K562 (cell line): ENCODE data around the gene SPDL1. TPM values are rescaled to one million over a fixed set of nuclear protein-coding genes. Genes with fewer than 3 reads are reported as not detected.
A peak's percentile ranks its signal among the peaks of the same experiment; 100 is the strongest.

ENCODE experiments used
- CREB1 ChIP-seq, 2 experiments: sonication (generic) in 1 of 2; formaldehyde crosslinking in 1 of 2; IDR thresholded peaks; 2 replicates each; pipeline versions ENCODE4 v1.6.1 to v1.8.0; 2012 to 2022; ENCODE audit warnings: inconsistent platforms in 1 of 2, mild to moderate bottlenecking in 1 of 2, missing genetic modification reagents in 1 of 2, moderate library complexity in 1 of 2
- DDX20 ChIP-seq: fragments of 450-650 bp; IDR thresholded peaks from 2 replicates; pipeline ENCODE4 v1.6.1; 2016; ENCODE audit warnings: missing genetic modification characterization, low read depth, mild to moderate bottlenecking, missing compliant biosample characterization, moderate library complexity
- FOXK2 ChIP-seq, 2 experiments: fragments of 450-650 bp; IDR thresholded peaks in 1 of 2; conservative IDR thresholded peaks in 1 of 2; 2 replicates each; pipeline ENCODE4 v1.6.1; 2016; ENCODE audit warnings: low read depth in 2 of 2, mild to moderate bottlenecking in 1 of 2
- GABPA ChIP-seq: fragments of 200-800 bp; sonication (Bioruptor generic); conservative IDR thresholded peaks from 2 replicates; pipeline ENCODE4 v1.6.1; 2016; ENCODE audit warnings: low read depth, missing genetic modification characterization, missing compliant biosample characterization
- MECOM ChIP-seq: fragments of 250-450 bp; sonication (Bioruptor Pico); IDR thresholded peaks from 2 replicates; pipeline ENCODE4 v1.8.0; 2022; ENCODE audit warnings: inconsistent platforms
- SAP30 ChIP-seq: fragments of 200-600 bp; sonication (generic); IDR thresholded peaks from 2 replicates; pipeline ENCODE4 v1.6.1; 2012; ENCODE audit warnings: borderline replicate concordance, low read depth, mild to moderate bottlenecking, moderate library complexity, low read length, control low read depth, inconsistent platforms; ENCODE audit not compliant: insufficient read depth, poor library complexity, severe bottlenecking
- TRIM24 ChIP-seq, 2 experiments: fragments of 450-650 bp; IDR thresholded peaks; 2 replicates each; pipeline ENCODE4 v1.6.1; 2016
- TRIM28 ChIP-seq: fragments of 450-650 bp; IDR thresholded peaks from 2 replicates; pipeline ENCODE4 v1.6.1; 2017
- ZEB2 ChIP-seq: fragments of 450-650 bp; IDR thresholded peaks from 2 replicates; pipeline ENCODE4 v1.6.1; 2016
- ZKSCAN1 ChIP-seq: fragments of 150-350 bp; IDR thresholded peaks from 2 replicates; pipeline ENCODE4 v1.6.1; 2016; ENCODE audit warnings: low read depth, low read length
- ZNF140 ChIP-seq: fragments of 250-450 bp; sonication (Bioruptor Pico); IDR thresholded peaks from 2 replicates; pipeline ENCODE4 v1.8.0; 2021; ENCODE audit warnings: moderate library complexity, mild to moderate bottlenecking, inconsistent platforms
- ZNF212 ChIP-seq: fragments of 450-650 bp; formaldehyde crosslinking; IDR thresholded peaks from 2 replicates; pipeline ENCODE4 v1.4.0; 2020; ENCODE audit warnings: mild to moderate bottlenecking
- polyA plus RNA-seq, 8 experiments: library from polyadenylated mRNA; depleted of rRNA in 4 of 8; stranded (reverse) in 5 of 8; unstranded in 3 of 8; fragments of >200 nt; fragmentation: Nextera tagmentation in 2 of 8; fragmentation: Illumina TruSeq in 1 of 8; extraction: Ambion mirVana in 2 of 8; extraction: Trizol in 1 of 8; gene quantifications; 2 replicates each; pipeline versions ENCODE4 v1.2.1 to v1.2.3, GENCODE V29; 2011 to 2014; ENCODE audit warnings: inconsistent platforms in 1 of 8, missing spikeins in 1 of 8
- total RNA-seq, 7 experiments: library from RNA; depleted of rRNA in 6 of 7; stranded (reverse); fragments of >200 nt in 6 of 7; fragmentation: Illumina TruSeq in 2 of 7; extraction: Trizol in 2 of 7; gene quantifications; 2 replicates each; pipeline versions ENCODE4 v1.2.1 to v1.2.3, GENCODE V29; 2011 to 2021; ENCODE audit warnings: low replicate concordance in 1 of 7
- TF ChIP-seq, protein P1 (sequence below): sonication (generic); formaldehyde crosslinking; IDR thresholded peaks from 2 replicates; pipeline ENCODE4 v1.8.0; 2022; ENCODE audit warnings: mild to moderate bottlenecking, missing genetic modification reagents
- TF ChIP-seq, protein P2 (sequence below): fragments of 450-650 bp; formaldehyde crosslinking; IDR thresholded peaks from 2 replicates; pipeline ENCODE4 v1.4.0; 2020; ENCODE audit warnings: mild to moderate bottlenecking, moderate library complexity
- TF ChIP-seq, protein P3 (sequence below): fragments of 450-650 bp; IDR thresholded peaks from 2 replicates; pipeline ENCODE4 v1.6.1; 2017; ENCODE audit warnings: antibody characterized with exemption
- TF ChIP-seq, protein P4 (sequence below): sonication (generic); formaldehyde crosslinking; IDR thresholded peaks from 2 replicates; pipeline ENCODE4 v1.8.1; 2023; ENCODE audit warnings: mild to moderate bottlenecking, missing genetic modification reagents
- TF ChIP-seq, protein P5 (sequence below): fragments of 450-650 bp; IDR thresholded peaks from 2 replicates; pipeline ENCODE4 v1.6.1; 2016

The SPDL1 gene
- total and polyA plus RNA-seq, 9 of the 15 experiments (the other 6 are each of a cell fraction or from before 2014, with no cell fraction given): 32.4 to 59.6 (median 49.0) TPM

DNA sequence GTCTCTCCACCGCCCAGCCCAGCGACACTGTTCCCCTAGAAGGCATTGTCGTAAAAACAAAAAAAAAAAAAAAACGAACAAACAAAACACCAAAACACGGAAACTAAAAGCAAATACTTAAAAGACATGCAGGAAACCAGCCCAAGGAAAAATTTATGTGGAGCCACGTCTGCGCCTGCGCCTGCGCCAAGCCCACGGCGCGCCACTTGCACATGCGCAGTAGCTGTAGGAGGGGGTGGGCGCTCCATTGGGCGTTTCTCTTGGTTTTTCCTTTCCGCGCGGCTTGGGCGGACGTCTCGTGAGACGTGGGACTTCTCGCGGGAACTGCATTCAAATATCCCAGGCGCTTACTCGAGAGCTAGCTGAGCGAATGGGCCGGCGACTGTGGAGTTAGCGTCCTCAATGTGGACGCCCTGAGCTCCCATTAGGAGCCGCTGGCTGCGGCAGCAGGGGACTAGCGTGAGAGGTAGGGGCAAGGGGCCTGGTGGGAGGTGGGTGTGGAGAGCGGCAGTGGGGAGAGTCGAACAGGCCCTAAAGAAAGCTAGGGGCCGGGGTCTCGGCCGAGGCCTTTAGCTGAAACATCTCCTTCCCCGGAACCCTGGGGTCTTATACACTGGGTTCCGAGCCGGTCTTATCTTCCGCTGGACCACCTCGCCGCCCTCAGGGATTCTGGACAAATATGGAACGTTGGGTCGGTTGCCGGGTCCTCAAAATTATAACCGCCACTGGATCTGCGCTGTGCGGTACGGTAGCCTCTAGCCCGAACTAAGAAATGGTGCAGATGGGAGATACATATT lies at the start of gene SPDL1 (continued):
- TF ChIP-seq, protein P1, sequence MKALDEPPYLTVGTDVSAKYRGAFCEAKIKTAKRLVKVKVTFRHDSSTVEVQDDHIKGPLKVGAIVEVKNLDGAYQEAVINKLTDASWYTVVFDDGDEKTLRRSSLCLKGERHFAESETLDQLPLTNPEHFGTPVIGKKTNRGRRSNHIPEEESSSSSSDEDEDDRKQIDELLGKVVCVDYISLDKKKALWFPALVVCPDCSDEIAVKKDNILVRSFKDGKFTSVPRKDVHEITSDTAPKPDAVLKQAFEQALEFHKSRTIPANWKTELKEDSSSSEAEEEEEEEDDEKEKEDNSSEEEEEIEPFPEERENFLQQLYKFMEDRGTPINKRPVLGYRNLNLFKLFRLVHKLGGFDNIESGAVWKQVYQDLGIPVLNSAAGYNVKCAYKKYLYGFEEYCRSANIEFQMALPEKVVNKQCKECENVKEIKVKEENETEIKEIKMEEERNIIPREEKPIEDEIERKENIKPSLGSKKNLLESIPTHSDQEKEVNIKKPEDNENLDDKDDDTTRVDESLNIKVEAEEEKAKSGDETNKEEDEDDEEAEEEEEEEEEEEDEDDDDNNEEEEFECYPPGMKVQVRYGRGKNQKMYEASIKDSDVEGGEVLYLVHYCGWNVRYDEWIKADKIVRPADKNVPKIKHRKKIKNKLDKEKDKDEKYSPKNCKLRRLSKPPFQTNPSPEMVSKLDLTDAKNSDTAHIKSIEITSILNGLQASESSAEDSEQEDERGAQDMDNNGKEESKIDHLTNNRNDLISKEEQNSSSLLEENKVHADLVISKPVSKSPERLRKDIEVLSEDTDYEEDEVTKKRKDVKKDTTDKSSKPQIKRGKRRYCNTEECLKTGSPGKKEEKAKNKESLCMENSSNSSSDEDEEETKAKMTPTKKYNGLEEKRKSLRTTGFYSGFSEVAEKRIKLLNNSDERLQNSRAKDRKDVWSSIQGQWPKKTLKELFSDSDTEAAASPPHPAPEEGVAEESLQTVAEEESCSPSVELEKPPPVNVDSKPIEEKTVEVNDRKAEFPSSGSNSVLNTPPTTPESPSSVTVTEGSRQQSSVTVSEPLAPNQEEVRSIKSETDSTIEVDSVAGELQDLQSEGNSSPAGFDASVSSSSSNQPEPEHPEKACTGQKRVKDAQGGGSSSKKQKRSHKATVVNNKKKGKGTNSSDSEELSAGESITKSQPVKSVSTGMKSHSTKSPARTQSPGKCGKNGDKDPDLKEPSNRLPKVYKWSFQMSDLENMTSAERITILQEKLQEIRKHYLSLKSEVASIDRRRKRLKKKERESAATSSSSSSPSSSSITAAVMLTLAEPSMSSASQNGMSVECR: no peak
- TF ChIP-seq ZEB2 (peak; percentile 33; the same call in 1 of the 2 replicates), SAP30 (peak; percentile 73), MECOM (CRISPR knock-in tag) (no peak), TRIM28 (no peak), ZNF212 (CRISPR knock-in tag) (no peak), DDX20 (tag) (no peak), ZKSCAN1 (0 out of 2 replicates have a peak, but pooled peaks have one; percentile 1), FOXK2 (conservative IDR thresholded peaks at IDR 0.05 in 1 of 2, IDR thresholded peaks at IDR 0.05 in 1 of 2; ENCODE audit: low read depth in 2 of 2) (no peak), CREB1 (IDR thresholded peaks at IDR 0.05) (peak; percentile 46; the same call in 1 of the 2 replicates), CREB1 (CRISPR knock-in tag; IDR thresholded peaks at IDR 0.05) (no peak), TRIM24 (IDR thresholded peaks at IDR 0.05) (peak in 1 of 2 experiments; percentile 51; a peak in 2 of 4 replicates), ZNF140 (no peak), GABPA (peak; percentile 47)
- TF ChIP-seq, protein P2, sequence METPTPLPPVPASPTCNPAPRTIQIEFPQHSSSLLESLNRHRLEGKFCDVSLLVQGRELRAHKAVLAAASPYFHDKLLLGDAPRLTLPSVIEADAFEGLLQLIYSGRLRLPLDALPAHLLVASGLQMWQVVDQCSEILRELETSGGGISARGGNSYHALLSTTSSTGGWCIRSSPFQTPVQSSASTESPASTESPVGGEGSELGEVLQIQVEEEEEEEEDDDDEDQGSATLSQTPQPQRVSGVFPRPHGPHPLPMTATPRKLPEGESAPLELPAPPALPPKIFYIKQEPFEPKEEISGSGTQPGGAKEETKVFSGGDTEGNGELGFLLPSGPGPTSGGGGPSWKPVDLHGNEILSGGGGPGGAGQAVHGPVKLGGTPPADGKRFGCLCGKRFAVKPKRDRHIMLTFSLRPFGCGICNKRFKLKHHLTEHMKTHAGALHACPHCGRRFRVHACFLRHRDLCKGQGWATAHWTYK (CRISPR knock-in tag): 0 out of 2 replicates have a peak, but pooled peaks have one; percentile 31
- TF ChIP-seq, protein P3, sequence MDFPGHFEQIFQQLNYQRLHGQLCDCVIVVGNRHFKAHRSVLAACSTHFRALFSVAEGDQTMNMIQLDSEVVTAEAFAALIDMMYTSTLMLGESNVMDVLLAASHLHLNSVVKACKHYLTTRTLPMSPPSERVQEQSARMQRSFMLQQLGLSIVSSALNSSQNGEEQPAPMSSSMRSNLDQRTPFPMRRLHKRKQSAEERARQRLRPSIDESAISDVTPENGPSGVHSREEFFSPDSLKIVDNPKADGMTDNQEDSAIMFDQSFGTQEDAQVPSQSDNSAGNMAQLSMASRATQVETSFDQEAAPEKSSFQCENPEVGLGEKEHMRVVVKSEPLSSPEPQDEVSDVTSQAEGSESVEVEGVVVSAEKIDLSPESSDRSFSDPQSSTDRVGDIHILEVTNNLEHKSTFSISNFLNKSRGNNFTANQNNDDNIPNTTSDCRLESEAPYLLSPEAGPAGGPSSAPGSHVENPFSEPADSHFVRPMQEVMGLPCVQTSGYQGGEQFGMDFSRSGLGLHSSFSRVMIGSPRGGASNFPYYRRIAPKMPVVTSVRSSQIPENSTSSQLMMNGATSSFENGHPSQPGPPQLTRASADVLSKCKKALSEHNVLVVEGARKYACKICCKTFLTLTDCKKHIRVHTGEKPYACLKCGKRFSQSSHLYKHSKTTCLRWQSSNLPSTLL: no peak
- TF ChIP-seq, protein P4, sequence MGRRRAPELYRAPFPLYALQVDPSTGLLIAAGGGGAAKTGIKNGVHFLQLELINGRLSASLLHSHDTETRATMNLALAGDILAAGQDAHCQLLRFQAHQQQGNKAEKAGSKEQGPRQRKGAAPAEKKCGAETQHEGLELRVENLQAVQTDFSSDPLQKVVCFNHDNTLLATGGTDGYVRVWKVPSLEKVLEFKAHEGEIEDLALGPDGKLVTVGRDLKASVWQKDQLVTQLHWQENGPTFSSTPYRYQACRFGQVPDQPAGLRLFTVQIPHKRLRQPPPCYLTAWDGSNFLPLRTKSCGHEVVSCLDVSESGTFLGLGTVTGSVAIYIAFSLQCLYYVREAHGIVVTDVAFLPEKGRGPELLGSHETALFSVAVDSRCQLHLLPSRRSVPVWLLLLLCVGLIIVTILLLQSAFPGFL (CRISPR knock-in tag): no peak
- TF ChIP-seq, protein P5, sequence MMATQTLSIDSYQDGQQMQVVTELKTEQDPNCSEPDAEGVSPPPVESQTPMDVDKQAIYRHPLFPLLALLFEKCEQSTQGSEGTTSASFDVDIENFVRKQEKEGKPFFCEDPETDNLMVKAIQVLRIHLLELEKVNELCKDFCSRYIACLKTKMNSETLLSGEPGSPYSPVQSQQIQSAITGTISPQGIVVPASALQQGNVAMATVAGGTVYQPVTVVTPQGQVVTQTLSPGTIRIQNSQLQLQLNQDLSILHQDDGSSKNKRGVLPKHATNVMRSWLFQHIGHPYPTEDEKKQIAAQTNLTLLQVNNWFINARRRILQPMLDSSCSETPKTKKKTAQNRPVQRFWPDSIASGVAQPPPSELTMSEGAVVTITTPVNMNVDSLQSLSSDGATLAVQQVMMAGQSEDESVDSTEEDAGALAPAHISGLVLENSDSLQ: no peak
